H1 (cell line): ENCODE results near the gene RORB. TPM values are rescaled to one million over a fixed set of nuclear protein-coding genes. Genes with fewer than 3 reads are reported as not detected.

Source experiments
- ASH2L ChIP-seq: fragments of 200-600, 300-600 bp; sonication (generic); IDR thresholded peaks from one replicate; pipeline ENCODE4 v1.7.1; 2017; ENCODE audit warnings: low read length
- ATF3 ChIP-seq: IDR thresholded peaks from 2 replicates; pipeline ENCODE4 v1.6.1; 2011; ENCODE audit warnings: low read depth, mild to moderate bottlenecking, low read length; ENCODE audit not compliant: insufficient read depth
- CHD1 ChIP-seq: IDR thresholded peaks from 2 replicates; pipeline ENCODE4 v1.6.1; 2012; ENCODE audit warnings: low read depth, low read length, improper control_type of control experiment
- E2F6 ChIP-seq: IDR thresholded peaks from 2 replicates; pipeline ENCODE4 v1.6.1; 2012; ENCODE audit warnings: inconsistent platforms
- RBBP5 ChIP-seq: IDR thresholded peaks from 2 replicates; pipeline ENCODE4 v1.7.1; 2012; ENCODE audit warnings: low read depth, mild to moderate bottlenecking, inconsistent platforms, low read length, moderate library complexity, borderline replicate concordance
- polyA plus RNA-seq, 7 experiments: library from polyadenylated mRNA; depleted of rRNA in 3 of 7; stranded (reverse) in 5 of 7; unstranded in 2 of 7; fragments of >200 nt in 5 of 7; fragments of 200-250 nt in 2 of 7; gene quantifications; 1 replicate in 5 of 7; 2 replicates in 1 of 7; 4 replicates in 1 of 7; pipeline versions ENCODE4 v1.2.1 to v1.2.3, GENCODE V29; 2011 to 2013; ENCODE audit warnings: missing spikeins in 2 of 7, mixed read lengths in 2 of 7
- total RNA-seq: library from RNA; stranded (reverse); fragmentation: NEBNext Ultra II Directional; extraction: Animal tissue kit (Norgen Biotek cat#: 25700); gene quantifications from 2 replicates; pipeline ENCODE4 v1.2.1, GENCODE V29; 2021

Gene RORB
- total and polyA plus RNA-seq, 2 of the 8 experiments (the other 6 are each of a cell fraction or from before 2014, with no cell fraction given), result 2.3 to 7.1 TPM

- TF ChIP-seq ATF3 (no peak), ASH2L (no peak), CHD1 (no peak), RBBP5 (no peak), E2F6 (no peak)
These were observed 30.6 kb downstream of the RORB start (continued) for GRCh38 chr9:74527718-74528117.
